DOHH2 (cell line): ENCODE results near the gene PLCXD3.

Source experiments
- H3F3A ChIP-seq: fragments of 200-600 bp; sonication (generic), shearing (Covaris generic); 2 replicates; pipeline ENCODE4 v1.6.0; 2016; ENCODE audit warnings: antibody characterized with exemption, mild to moderate bottlenecking; ENCODE audit not compliant: control insufficient read depth, insufficient read depth
- H3K27ac ChIP-seq: fragments of 200-600 bp; sonication (generic); 2 replicates; pipeline ENCODE4 v1.5.1; 2014; ENCODE audit warnings: low read depth, mild to moderate bottlenecking, low read length, moderate library complexity
- H3K27me3 ChIP-seq: fragments of 200-600 bp; sonication (generic); 2 replicates; pipeline ENCODE4 v1.6.1; 2014; ENCODE audit warnings: mild to moderate bottlenecking, low read length, mixed read lengths; ENCODE audit not compliant: control insufficient read depth
- H3K36me3 ChIP-seq: fragments of 200-600 bp; sonication (generic); 2 replicates; pipeline ENCODE4 v1.6.1; 2014; ENCODE audit warnings: mild to moderate bottlenecking, low read length, moderate library complexity, mixed read lengths; ENCODE audit not compliant: control insufficient read depth
- H3K4me1 ChIP-seq: fragments of 200-600 bp; sonication (generic); 2 replicates; pipeline ENCODE4 v1.6.1; 2014; ENCODE audit warnings: mild to moderate bottlenecking, low read length, mixed read lengths; ENCODE audit not compliant: control insufficient read depth
- H3K4me2 ChIP-seq: fragments of 200-600 bp; sonication (generic); 2 replicates; pipeline ENCODE4 v1.6.0; 2014; ENCODE audit warnings: mild to moderate bottlenecking, low read length, moderate library complexity
- H3K4me3 ChIP-seq: fragments of 200-600 bp; sonication (generic); 2 replicates; pipeline ENCODE4 v1.5.1; 2014; ENCODE audit warnings: mild to moderate bottlenecking, low read length, mixed read lengths
- H3K79me2 ChIP-seq: fragments of 200-600 bp; sonication (generic); 2 replicates; pipeline ENCODE4 v1.6.1; 2014; ENCODE audit warnings: mild to moderate bottlenecking, low read length, mixed read lengths; ENCODE audit not compliant: control insufficient read depth
- H3K9me2 ChIP-seq: fragments of 200-600 bp; sonication (generic); replicated peaks from 2 replicates; pipeline ENCODE4 v1.6.1; 2014; ENCODE audit warnings: mild to moderate bottlenecking, low read length, mixed read lengths; ENCODE audit not compliant: control insufficient read depth
- H3K9me3 ChIP-seq: fragments of 200-600 bp; sonication (generic); 2 replicates; pipeline ENCODE4 v1.6.1; 2014; ENCODE audit warnings: antibody characterized with exemption, low read length, mixed read lengths; ENCODE audit not compliant: control insufficient read depth, insufficient read depth
- H4K20me1 ChIP-seq: fragments of 200-600 bp; sonication (generic); 2 replicates; pipeline ENCODE4 v1.6.0; 2014; ENCODE audit warnings: low read depth, mild to moderate bottlenecking, antibody characterized with exemption, low read length, moderate library complexity; ENCODE audit not compliant: control insufficient read depth, insufficient read depth
- EZH2phosphoT487 ChIP-seq: fragments of 200-600 bp; sonication (generic); IDR thresholded peaks from 2 replicates; pipeline ENCODE4 v1.6.1; 2017; ENCODE audit warnings: borderline replicate concordance, mild to moderate bottlenecking, antibody characterized with exemption, low read length, moderate library complexity, mixed read lengths
- TF ChIP-seq, protein P1 (sequence below): fragments of 200-600 bp; sonication (generic); IDR thresholded peaks from one replicate; pipeline ENCODE4 v1.5.1; 2014; ENCODE audit warnings: antibody characterized with exemption, mild to moderate bottlenecking, low read depth, low read length; ENCODE audit not compliant: poor library complexity, severe bottlenecking

The PLCXD3 gene

DNA sequence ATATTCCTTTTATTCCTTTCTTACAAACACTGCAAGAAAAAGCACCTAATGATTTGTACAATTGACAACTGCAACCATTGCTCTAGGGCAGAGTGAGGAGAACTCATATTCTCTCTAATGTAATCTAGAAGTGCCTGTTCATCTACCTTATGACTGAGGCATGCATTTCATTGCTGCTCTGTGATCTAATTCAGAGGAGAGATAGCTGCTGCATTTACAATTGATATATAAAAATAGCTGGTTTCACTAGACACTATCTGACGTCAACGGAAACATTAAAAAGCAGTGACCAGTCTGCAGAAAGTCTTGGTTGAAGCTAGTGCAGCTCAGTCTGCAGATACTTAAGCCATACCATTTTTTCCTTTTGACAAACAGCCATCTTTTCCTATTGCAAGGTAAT is 224.2 kb downstream of the PLCXD3 start:
- Histone ChIP-seq H3K27me3 (peaks cover 5% of the 10 kb centered on the region; the same call in 1 of the 2 replicates), H3K9me3 (no peaks in the 10 kb centered on the region), H3K4me3 (no peak overlapping the region), H3K27ac (no peak overlapping the region), H3K9me2 (no peaks in the 10 kb centered on the region), H3F3A (no peaks in the 10 kb centered on the region), H3K36me3 (no peaks in the 10 kb centered on the region), H3K4me2 (no peak overlapping the region), H3K79me2 (no peaks in the 10 kb centered on the region), H4K20me1 (no peaks in the 10 kb centered on the region), H3K4me1 (no peaks in the 10 kb centered on the region)
- no peak for TF ChIP-seq EZH2phosphoT487
- TF ChIP-seq, protein P1, sequence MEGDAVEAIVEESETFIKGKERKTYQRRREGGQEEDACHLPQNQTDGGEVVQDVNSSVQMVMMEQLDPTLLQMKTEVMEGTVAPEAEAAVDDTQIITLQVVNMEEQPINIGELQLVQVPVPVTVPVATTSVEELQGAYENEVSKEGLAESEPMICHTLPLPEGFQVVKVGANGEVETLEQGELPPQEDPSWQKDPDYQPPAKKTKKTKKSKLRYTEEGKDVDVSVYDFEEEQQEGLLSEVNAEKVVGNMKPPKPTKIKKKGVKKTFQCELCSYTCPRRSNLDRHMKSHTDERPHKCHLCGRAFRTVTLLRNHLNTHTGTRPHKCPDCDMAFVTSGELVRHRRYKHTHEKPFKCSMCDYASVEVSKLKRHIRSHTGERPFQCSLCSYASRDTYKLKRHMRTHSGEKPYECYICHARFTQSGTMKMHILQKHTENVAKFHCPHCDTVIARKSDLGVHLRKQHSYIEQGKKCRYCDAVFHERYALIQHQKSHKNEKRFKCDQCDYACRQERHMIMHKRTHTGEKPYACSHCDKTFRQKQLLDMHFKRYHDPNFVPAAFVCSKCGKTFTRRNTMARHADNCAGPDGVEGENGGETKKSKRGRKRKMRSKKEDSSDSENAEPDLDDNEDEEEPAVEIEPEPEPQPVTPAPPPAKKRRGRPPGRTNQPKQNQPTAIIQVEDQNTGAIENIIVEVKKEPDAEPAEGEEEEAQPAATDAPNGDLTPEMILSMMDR, result no peak

GRCh38 chr5:41284938-41285337 is 225.5 kb downstream of the PLCXD3 start:
- no peak for TF ChIP-seq EZH2phosphoT487
- TF ChIP-seq, protein P1, result no peak

DNA sequence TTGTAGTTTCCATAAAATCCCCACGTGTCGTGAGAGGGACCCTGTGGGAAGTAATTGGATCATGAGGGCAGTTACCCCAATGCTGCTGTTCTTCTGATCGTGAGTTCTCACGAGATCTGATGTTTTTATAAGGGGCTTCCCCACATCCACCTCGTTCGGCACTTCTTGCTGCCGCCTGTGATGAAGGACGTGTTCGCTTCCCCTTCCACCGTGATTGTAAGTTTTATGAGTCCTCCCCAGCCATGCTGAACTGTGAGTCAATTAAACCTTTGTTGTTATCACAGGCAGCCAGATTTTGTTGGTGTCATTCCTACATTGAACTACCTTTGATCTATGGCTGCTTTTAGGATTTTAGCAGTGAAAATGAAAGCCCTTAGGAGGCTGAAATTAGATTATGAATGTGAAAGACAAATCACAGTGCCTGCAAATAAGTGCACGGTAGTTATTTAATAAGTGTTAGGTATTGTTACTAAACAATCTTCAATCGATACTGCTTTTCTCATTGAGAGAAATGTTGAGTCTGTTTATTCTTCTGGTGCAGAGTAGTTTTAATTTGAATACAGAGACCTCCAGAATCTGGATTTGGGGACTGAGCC is 229.1 kb downstream of the PLCXD3 start:
- Histone ChIP-seq H3K27ac (no peak overlapping the region), H3F3A (no peaks in the 10 kb centered on the region), H3K27me3 (peaks cover 5% of the 10 kb centered on the region; the same call in 1 of the 2 replicates), H3K36me3 (no peaks in the 10 kb centered on the region), H3K4me3 (no peak overlapping the region), H4K20me1 (no peaks in the 10 kb centered on the region), H3K4me1 (no peaks in the 10 kb centered on the region), H3K79me2 (no peaks in the 10 kb centered on the region), H3K9me3 (no peaks in the 10 kb centered on the region), H3K4me2 (no peak overlapping the region), H3K9me2 (no peaks in the 10 kb centered on the region)
- TF ChIP-seq EZH2phosphoT487, result no peak
- TF ChIP-seq, protein P1, result no peak

More at GRCh38 chr5:41284938-41285337, 225.5 kb downstream of the PLCXD3 start:
- Histone ChIP-seq H3K27me3 (peaks cover 5% of the 10 kb centered on the region; the same call in 1 of the 2 replicates), H3F3A (no peaks in the 10 kb centered on the region), H3K27ac (no peak overlapping the region), H3K4me2 (no peak overlapping the region), H4K20me1 (no peaks in the 10 kb centered on the region), H3K36me3 (no peaks in the 10 kb centered on the region), H3K4me1 (no peaks in the 10 kb centered on the region), H3K9me3 (no peaks in the 10 kb centered on the region), H3K4me3 (no peak overlapping the region), H3K9me2 (no peaks in the 10 kb centered on the region), H3K79me2 (no peaks in the 10 kb centered on the region)
